Caco-2 (cell line): Measurements from ENCODE around the gene ATF7IP. TPM values are rescaled to one million over a fixed set of nuclear protein-coding genes. Genes with fewer than 3 reads are reported as not detected.

Experiments used
- BruUV-seq: library from RNA; stranded (reverse); fragments of 400-500 nt; replicated peaks from 2 replicates; lab custom pipeline; 2021; lab: Mats Ljungman, UMichigan
- CTCF ChIA-PET: fragments of 300-600 bp; sonication (Branson Sonifier 250); formaldehyde crosslinking; loops from one replicate; lab custom pipeline; 2022; ENCODE audit warnings: antibody characterized with exemption; lab: Charles Lee
- POLR2A ChIA-PET: fragments of 300-600 bp; sonication (Branson Sonifier 250); formaldehyde crosslinking; loops from one replicate; lab custom pipeline; 2022; ENCODE audit warnings: antibody characterized with exemption; lab: Charles Lee
- DNase-seq, 2 experiments: peaks; one replicate each; pipeline versions ENCODE4 v3.0.0 to v3.0.0-alpha.2; 2020 to 2022
- H3K27me3 ChIP-seq: replicated peaks from 2 replicates; pipeline ENCODE4 v1.6.0; 2011; ENCODE audit warnings: low read length; ENCODE audit not compliant: control insufficient read depth, insufficient read depth
- H3K36me3 ChIP-seq: 2 replicates; pipeline ENCODE4 v1.5.1; 2011; ENCODE audit warnings: low read length; ENCODE audit not compliant: control insufficient read depth, insufficient read depth
- H3K4me1 ChIP-seq: fragments of 250-450 bp; sonication (Bioruptor Pico); 2 replicates; pipeline ENCODE4 v1.5.1; 2020; ENCODE audit warnings: mild to moderate bottlenecking
- H3K4me3 ChIP-seq: 2 replicates; pipeline ENCODE4 v1.5.1; 2011; ENCODE audit warnings: low read depth, mild to moderate bottlenecking, control low read depth, low read length
- H3K9me3 ChIP-seq: fragments of 250-450 bp; sonication (Bioruptor Pico); 2 replicates; pipeline ENCODE4 v1.5.1; 2020; ENCODE audit warnings: mild to moderate bottlenecking, moderate library complexity
- H3K27ac Mint-ChIP-seq: one replicate; pipeline ENCODE4 v1.8.0; 2022; ENCODE audit warnings: mixed read lengths; ENCODE audit not compliant: unreplicated experiment
- H3K27me3 Mint-ChIP-seq: one replicate; pipeline ENCODE4 v1.8.0; 2022; ENCODE audit warnings: mixed read lengths; ENCODE audit not compliant: insufficient read depth, unreplicated experiment
- H3K36me3 Mint-ChIP-seq: one replicate; pipeline ENCODE4 v1.8.0; 2022; ENCODE audit warnings: mild to moderate bottlenecking, mixed read lengths; ENCODE audit not compliant: insufficient read depth, unreplicated experiment
- H3K4me1 Mint-ChIP-seq: one replicate; pipeline ENCODE4 v1.8.0; 2022; ENCODE audit warnings: low read depth, mixed read lengths; ENCODE audit not compliant: unreplicated experiment
- H3K4me3 Mint-ChIP-seq: one replicate; pipeline ENCODE4 v1.8.0; 2022; ENCODE audit warnings: mild to moderate bottlenecking, moderate library complexity, mixed read lengths; ENCODE audit not compliant: unreplicated experiment
- H3K9me3 Mint-ChIP-seq: one replicate; pipeline ENCODE4 v1.8.0; 2022; ENCODE audit warnings: mixed read lengths; ENCODE audit not compliant: unreplicated experiment
- CTCF ChIP-seq, 2 experiments: fragments of 200-600 bp in 1 of 2; IDR thresholded peaks; 1 replicate in 1 of 2; 2 replicates in 1 of 2; pipeline versions ENCODE4 v1.5.1 to v1.8.0; 2011 to 2022; ENCODE audit warnings: antibody characterized with exemption in 1 of 2, control low read depth in 1 of 2, inconsistent platforms in 1 of 2, low read depth in 1 of 2, low read length in 1 of 2, mild to moderate bottlenecking in 1 of 2, moderate library complexity in 1 of 2; ENCODE audit not compliant: insufficient read depth in 1 of 2, severe bottlenecking in 1 of 2, unreplicated experiment in 1 of 2
- intact Hi-C: fragments of 100-400 bp; cut with micrococcal nuclease; formaldehyde crosslinking; loops from one replicate; pipeline ENCODE4 v1.10.0; 2022; ENCODE audit not compliant: unreplicated experiment
- total RNA-seq: library from RNA; stranded (reverse); gene quantifications from 2 replicates; pipeline ENCODE4 v1.2.3, GENCODE V29; 2022

The ATF7IP gene
- total RNA-seq, 1 experiment from 2014 or later, result 107 TPM

GRCh38 chr12:14424545-14424944 is 59.1 kb downstream of the ATF7IP start:
- no peak overlapping the region for H3K4me3 Mint-ChIP-seq
- BruUV-seq, result no TSS peak
- no peak for DNase-seq
- H3K27ac Mint-ChIP-seq, result no peak overlapping the region
- intact Hi-C loops, result no loop called here
- no peaks in the 10 kb centered on the region for H3K4me1 ChIP-seq
- H3K9me3 Mint-ChIP-seq, result peaks cover 15% of the 10 kb centered on the region
- CTCF ChIA-PET, result interaction anchor here (1.1 kb wide), 1 partner anchor 30 kb away, joined by 3 read pairs; no protein-coding TSS in a partner anchor
- POLR2A ChIA-PET, result no interaction called here
- no peak overlapping the region for H3K4me3 ChIP-seq
- no peaks in the 10 kb centered on the region for H3K27me3 ChIP-seq
- H3K27me3 Mint-ChIP-seq, result no peaks in the 10 kb centered on the region
- no peaks in the 10 kb centered on the region; the same call in 1 of the 2 replicates for H3K9me3 ChIP-seq
- H3K4me1 Mint-ChIP-seq, result no peaks in the 10 kb centered on the region
- peaks cover 61% of the 10 kb centered on the region for H3K36me3 Mint-ChIP-seq
- peaks cover 5% of the 10 kb centered on the region for H3K36me3 ChIP-seq
- no peak for TF ChIP-seq CTCF (IDR thresholded peaks at IDR 0.05; ENCODE audit: insufficient read depth in 1 of 2, low read depth in 1 of 2, low read length in 1 of 2, severe bottlenecking in 1 of 2, unreplicated experiment in 1 of 2)

- Histone ChIP-seq H3K4me3 (no peak overlapping the region), H3K4me1 (no peaks in the 10 kb centered on the region), H3K27me3 (no peaks in the 10 kb centered on the region), H3K36me3 (peaks cover 5% of the 10 kb centered on the region), H3K9me3 (no peaks in the 10 kb centered on the region; the same call in 1 of the 2 replicates)
- Mint-ChIP-seq H3K4me3 (no peak overlapping the region), H3K9me3 (peaks cover 20% of the 10 kb centered on the region), H3K27me3 (no peaks in the 10 kb centered on the region), H3K36me3 (peaks cover 51% of the 10 kb centered on the region), H3K27ac (no peak overlapping the region), H3K4me1 (no peaks in the 10 kb centered on the region)
- ChIA-PET CTCF (no interaction called here), POLR2A (no interaction called here)
- TF ChIP-seq CTCF (IDR thresholded peaks at IDR 0.05; ENCODE audit: insufficient read depth in 1 of 2, low read depth in 1 of 2, low read length in 1 of 2, severe bottlenecking in 1 of 2, unreplicated experiment in 1 of 2), result no peak
- intact Hi-C loops, result no loop called here
- no peak for DNase-seq
- no TSS peak for BruUV-seq
These were observed 61.3 kb downstream of the ATF7IP start for GRCh38 chr12:14426792-14427191.

- DNase-seq, result no peak
- no peak overlapping the region for H3K4me3 Mint-ChIP-seq
- no peak for TF ChIP-seq CTCF (IDR thresholded peaks at IDR 0.05; ENCODE audit: insufficient read depth in 1 of 2, low read depth in 1 of 2, low read length in 1 of 2, severe bottlenecking in 1 of 2, unreplicated experiment in 1 of 2)
- H3K27me3 Mint-ChIP-seq, result no peaks in the 10 kb centered on the region
- no peaks in the 10 kb centered on the region for H3K27me3 ChIP-seq
- H3K36me3 Mint-ChIP-seq, result peaks cover 41% of the 10 kb centered on the region
- CTCF ChIA-PET, result no interaction called here
- no peaks in the 10 kb centered on the region; the same call in 1 of the 2 replicates for H3K9me3 ChIP-seq
- intact Hi-C loops, result no loop called here
- H3K36me3 ChIP-seq, result peaks cover 5% of the 10 kb centered on the region
- no peaks in the 10 kb centered on the region for H3K4me1 Mint-ChIP-seq
- POLR2A ChIA-PET, result no interaction called here
- H3K27ac Mint-ChIP-seq, result no peak overlapping the region
- no peaks in the 10 kb centered on the region for H3K4me1 ChIP-seq
- no peak overlapping the region for H3K4me3 ChIP-seq
- no TSS peak for BruUV-seq
- peaks cover 14% of the 10 kb centered on the region for H3K9me3 Mint-ChIP-seq
These were observed 62.4 kb downstream of the ATF7IP start for GRCh38 chr12:14427929-14428328.
